Subcutaneous adipose tissue (tissue), 4 donors: ENCODE data around the gene TUSC7. TPM values are rescaled to one million over a fixed set of nuclear protein-coding genes. Genes with fewer than 3 reads are reported as not detected.

Experiments
- total RNA-seq, 4 donors: library from RNA; depleted of rRNA; stranded (reverse); fragments of >200 nt; gene quantifications; one replicate each; pipeline ENCODE4 v1.1.0, GENCODE V29; 2016
- TF ChIP-seq, protein P1 (sequence below): fragments of 450-650 bp; IDR thresholded peaks from one replicate; pipeline ENCODE4 v1.5.1; 2016; ENCODE audit warnings: low read depth, mild to moderate bottlenecking, control low read depth, antibody characterized with exemption, moderate library complexity

Gene TUSC7
- not detected for total RNA-seq

DNA sequence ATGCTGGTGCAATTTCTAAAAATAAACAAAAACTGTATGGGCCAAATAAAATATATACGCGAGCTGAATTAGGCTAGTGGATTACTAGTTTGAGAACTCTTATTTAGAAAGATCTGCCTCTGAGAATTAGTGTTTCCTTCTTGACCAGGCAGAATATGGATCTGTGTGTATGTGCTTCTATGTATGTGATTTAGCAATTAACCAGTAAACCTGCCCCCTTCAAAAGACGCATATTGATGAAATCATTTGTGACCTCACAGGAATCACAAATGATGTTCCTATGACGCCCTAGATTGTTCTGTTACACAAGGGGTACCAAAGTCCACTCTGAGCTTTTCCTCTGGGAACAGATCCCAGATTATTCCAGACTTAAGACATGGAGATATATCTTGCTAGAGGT, at the start of gene TUSC7:
TSS of gene TUSC7 (plus strand) at position 301 of the 400 bp plus-strand sequence.
- TF ChIP-seq, protein P1, sequence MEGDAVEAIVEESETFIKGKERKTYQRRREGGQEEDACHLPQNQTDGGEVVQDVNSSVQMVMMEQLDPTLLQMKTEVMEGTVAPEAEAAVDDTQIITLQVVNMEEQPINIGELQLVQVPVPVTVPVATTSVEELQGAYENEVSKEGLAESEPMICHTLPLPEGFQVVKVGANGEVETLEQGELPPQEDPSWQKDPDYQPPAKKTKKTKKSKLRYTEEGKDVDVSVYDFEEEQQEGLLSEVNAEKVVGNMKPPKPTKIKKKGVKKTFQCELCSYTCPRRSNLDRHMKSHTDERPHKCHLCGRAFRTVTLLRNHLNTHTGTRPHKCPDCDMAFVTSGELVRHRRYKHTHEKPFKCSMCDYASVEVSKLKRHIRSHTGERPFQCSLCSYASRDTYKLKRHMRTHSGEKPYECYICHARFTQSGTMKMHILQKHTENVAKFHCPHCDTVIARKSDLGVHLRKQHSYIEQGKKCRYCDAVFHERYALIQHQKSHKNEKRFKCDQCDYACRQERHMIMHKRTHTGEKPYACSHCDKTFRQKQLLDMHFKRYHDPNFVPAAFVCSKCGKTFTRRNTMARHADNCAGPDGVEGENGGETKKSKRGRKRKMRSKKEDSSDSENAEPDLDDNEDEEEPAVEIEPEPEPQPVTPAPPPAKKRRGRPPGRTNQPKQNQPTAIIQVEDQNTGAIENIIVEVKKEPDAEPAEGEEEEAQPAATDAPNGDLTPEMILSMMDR, result no peak

DNA sequence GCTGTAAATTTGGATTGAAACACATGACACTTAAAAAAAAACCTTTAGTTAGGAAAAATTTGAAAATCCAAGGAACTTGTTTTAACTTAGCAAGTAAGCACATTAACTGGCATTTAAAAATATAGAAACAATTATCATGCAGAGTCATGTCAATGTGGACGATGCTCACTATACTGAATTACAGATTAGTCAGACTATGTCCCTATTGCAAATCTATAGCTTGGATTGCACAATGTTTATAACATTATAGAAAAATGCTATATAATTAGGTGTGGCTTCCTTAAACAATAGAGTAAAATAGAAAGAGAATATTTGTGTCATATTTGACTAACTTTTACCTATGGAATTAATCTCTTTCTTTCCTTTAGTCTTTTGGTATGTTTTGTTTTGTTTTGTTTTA, 48.4 kb upstream of the TUSC7 start:
- TF ChIP-seq, protein P1, result no peak

DNA sequence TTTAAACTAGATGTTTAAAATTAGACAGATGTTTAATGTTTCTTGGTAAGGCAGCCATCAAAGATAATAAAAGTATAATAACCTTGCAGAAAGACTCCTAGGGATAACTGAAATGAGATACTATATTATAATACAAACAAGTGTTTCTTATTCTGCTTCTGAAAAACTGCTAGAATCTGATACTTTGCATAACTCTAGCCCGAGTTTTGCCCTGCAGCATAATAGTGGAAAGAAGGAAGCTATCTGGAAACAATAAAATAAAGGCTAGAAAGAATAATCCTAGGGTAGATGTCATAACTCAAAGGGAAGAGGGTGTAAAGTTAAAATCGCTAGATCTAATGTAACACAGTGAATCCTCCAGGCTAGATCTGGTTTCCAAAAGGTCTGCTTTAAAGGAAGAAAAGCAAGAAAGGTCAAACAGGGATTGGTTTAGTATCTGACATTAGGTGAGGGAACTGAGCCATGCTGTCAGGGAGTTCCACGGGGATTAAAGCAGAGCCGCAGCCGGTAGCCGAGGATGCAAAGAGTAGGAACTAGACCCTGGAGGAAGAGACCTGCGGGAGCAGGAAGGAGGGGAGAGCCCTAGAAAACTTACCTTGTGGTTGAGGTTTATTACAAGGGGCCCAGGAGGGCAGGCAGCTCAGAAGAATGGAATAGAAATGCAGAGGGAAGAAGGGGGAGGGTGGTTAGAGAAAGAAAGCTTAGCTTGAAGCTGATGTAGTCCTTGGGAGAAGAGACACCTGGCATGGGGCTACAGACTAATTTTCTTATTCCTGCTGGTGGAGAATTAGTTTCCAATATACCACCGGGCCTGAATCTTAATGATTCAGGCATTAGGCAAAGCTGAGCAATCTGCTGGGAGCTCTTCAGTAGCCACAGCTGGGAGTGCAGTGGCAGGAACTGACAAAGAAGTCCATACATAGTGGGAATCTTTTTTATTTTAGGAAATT, 46.1 kb upstream of the TUSC7 start:
- TF ChIP-seq, protein P1, result no peak

DNA sequence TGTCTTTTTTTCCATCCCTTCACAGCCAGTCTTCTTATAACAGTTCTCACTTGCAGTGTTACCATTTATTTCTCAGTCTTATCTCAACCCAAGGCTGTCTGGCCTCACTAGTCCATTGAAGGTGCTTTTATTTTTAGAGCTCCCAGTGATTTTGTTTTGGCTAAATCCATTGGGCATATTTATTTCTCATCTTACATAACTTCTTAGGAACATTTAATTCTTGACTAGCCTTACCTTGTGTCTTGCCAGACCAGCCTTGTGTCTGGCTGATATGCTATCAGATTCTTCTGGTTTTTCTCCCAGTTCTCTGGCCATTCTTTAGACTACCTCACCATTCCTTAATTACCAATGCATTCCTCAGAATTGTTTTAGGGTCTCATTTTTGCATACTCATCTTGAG, 42.3 kb upstream of the TUSC7 start:
- TF ChIP-seq, protein P1, result no peak

DNA sequence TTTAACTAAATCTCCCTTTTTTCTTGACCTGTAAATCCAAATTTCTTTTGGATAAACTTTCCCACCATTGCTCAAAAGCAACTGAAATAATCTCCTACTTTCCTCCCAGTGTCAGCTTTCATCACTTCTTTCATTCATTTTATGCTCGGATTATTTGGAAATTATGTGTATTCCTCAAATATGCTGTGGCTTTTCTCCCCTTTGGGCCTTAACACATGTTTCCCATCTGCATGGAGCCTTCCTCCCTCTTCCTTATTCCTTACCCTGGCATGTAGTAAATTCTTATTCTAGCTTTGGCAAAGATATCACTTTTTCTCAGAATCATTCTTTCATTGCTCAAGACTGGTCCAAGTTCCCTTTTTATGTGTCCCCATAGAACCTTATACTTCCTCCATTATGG, 41.8 kb upstream of the TUSC7 start:
- TF ChIP-seq, protein P1, result no peak

DNA sequence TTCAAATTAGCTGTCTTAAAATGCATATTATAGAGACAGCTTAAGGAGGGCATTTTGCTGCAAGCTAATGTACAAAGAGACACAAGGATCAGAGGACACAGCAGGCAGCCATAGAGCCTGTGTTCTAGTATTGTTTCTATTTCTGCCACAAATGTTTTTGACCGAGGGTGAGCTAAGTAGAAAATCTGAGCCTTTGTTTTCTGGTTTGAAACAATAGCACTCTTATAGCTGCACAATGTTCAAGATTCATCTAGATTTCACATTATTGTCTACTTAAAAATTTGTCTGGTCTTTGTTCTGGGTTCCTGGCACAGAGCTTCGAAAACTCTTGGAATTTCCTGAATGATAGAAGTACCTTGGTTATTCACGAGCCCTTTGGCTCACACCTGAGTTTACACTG, 40.0 kb upstream of the TUSC7 start:
- TF ChIP-seq, protein P1, result no peak

DNA sequence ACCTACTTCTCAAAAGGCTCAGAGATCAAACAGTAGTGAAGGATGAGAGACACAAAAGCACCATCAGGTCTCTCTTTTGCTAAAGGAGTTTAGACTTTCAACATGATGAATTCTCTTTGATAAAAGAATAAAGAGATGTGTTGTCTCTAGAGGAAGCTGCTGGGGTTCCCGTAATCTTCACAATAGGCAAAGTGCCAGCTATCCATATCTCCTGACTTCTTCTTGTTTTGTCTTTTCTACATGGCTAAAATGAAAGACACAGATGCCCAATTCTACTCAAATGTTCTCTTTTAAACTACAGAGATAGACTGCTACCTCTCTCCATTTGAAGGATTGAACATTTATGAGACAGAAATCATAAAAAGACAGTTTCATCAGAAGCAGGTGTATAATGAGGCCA, 38.4 kb upstream of the TUSC7 start:
- TF ChIP-seq, protein P1, result no peak
